HFFc6 (cell line): ENCODE results near the gene GRIN2A. TPM values are rescaled to one million over a fixed set of nuclear protein-coding genes. Genes with fewer than 3 reads are reported as not detected.

Experiments
- DNase-seq: peaks from one replicate; pipeline ENCODE4 v3.0.0-alpha.2; 2018
- H3K27ac Mint-ChIP-seq: 2 replicates; pipeline ENCODE4 v1.8.0; 2020; ENCODE audit warnings: mild to moderate bottlenecking, mixed read lengths
- H3K27me3 Mint-ChIP-seq: 2 replicates; pipeline ENCODE4 v1.8.0; 2021; ENCODE audit warnings: mild to moderate bottlenecking, moderate library complexity, mixed read lengths; ENCODE audit not compliant: insufficient read depth
- H3K36me3 Mint-ChIP-seq: 2 replicates; pipeline ENCODE4 v1.8.0; 2021; ENCODE audit warnings: low read depth, mixed read lengths
- H3K4me1 Mint-ChIP-seq: 2 replicates; pipeline ENCODE4 v1.8.0; 2020; ENCODE audit warnings: low read depth, mixed read lengths
- H3K4me3 Mint-ChIP-seq: 2 replicates; pipeline ENCODE4 v1.8.0; 2020; ENCODE audit warnings: mild to moderate bottlenecking, moderate library complexity, mixed read lengths
- H3K9me3 Mint-ChIP-seq: 2 replicates; pipeline ENCODE4 v1.8.0; 2020; ENCODE audit warnings: mild to moderate bottlenecking, mixed read lengths
- CTCF ChIP-seq: fragments of 200-600 bp; sonication (generic); IDR thresholded peaks from 2 replicates; pipeline ENCODE4 v1.5.0; 2021; ENCODE audit warnings: antibody characterized with exemption, mild to moderate bottlenecking
- total RNA-seq, 6 experiments: library from RNA; stranded (reverse); fragmentation: NEBNext Ultra II Directional; extraction: Animal tissue kit (Norgen Biotek cat#: 25700); gene quantifications; 2 replicates in 1 of 6; 3 replicates in 5 of 6; pipeline ENCODE4 v1.2.3, GENCODE V29; 2021

Gene GRIN2A
- total RNA-seq, 6 experiments from 2014 or later, result 0.02 to 0.18 (median 0.08) TPM; not detected in 1

- Mint-ChIP-seq H3K4me3 (no peak overlapping the region), H3K9me3 (peaks cover 22% of the 10 kb centered on the region), H3K4me1 (no peaks in the 10 kb centered on the region), H3K27ac (no peak overlapping the region), H3K36me3 (no peaks in the 10 kb centered on the region; the same call in 1 of the 2 replicates), H3K27me3 (no peaks in the 10 kb centered on the region)
- no peak for TF ChIP-seq CTCF
- DNase-seq, result no peak
Measured at GRCh38 chr16:9826656-9827055, 355.6 kb downstream of the GRIN2A start.

GRCh38 chr16:9824200-9825068, 357.8 kb downstream of the GRIN2A start:
- Mint-ChIP-seq H3K36me3 (no peaks in the 10 kb centered on the region; the same call in 1 of the 2 replicates), H3K27ac (no peak overlapping the region), H3K9me3 (peaks cover 22% of the 10 kb centered on the region), H3K4me3 (no peak overlapping the region), H3K27me3 (no peaks in the 10 kb centered on the region), H3K4me1 (no peaks in the 10 kb centered on the region)
- no peak for DNase-seq
- TF ChIP-seq CTCF, result no peak

- H3K27me3 Mint-ChIP-seq, result no peaks in the 10 kb centered on the region
Measured at GRCh38 chr16:9823510-9823909, 358.7 kb downstream of the GRIN2A start.

GRCh38 chr16:9821970-9822369, 360.3 kb downstream of the GRIN2A start:
- no peaks in the 10 kb centered on the region for H3K27me3 Mint-ChIP-seq

More at GRCh38 chr16:9823510-9823909, 358.7 kb downstream of the GRIN2A start:
- Mint-ChIP-seq H3K27ac (no peak overlapping the region), H3K36me3 (no peaks in the 10 kb centered on the region; the same call in 1 of the 2 replicates), H3K4me3 (no peak overlapping the region), H3K4me1 (no peaks in the 10 kb centered on the region), H3K9me3 (peaks cover 22% of the 10 kb centered on the region)
- no peak for TF ChIP-seq CTCF
- DNase-seq, result no peak

GRCh38 chr16:9821331-9821730, 360.9 kb downstream of the GRIN2A start:
- Mint-ChIP-seq H3K27ac (no peak overlapping the region), H3K27me3 (peaks cover 2% of the 10 kb centered on the region; the same call in 1 of the 2 replicates)

More at GRCh38 chr16:9821970-9822369, 360.3 kb downstream of the GRIN2A start:
- no peaks in the 10 kb centered on the region for H3K4me1 Mint-ChIP-seq
- H3K4me3 Mint-ChIP-seq, result no peak overlapping the region
- H3K27ac Mint-ChIP-seq, result no peak overlapping the region
- TF ChIP-seq CTCF, result no peak
- no peak for DNase-seq
- H3K9me3 Mint-ChIP-seq, result peaks cover 21% of the 10 kb centered on the region
- no peaks in the 10 kb centered on the region; the same call in 1 of the 2 replicates for H3K36me3 Mint-ChIP-seq

More at GRCh38 chr16:9821331-9821730, 360.9 kb downstream of the GRIN2A start:
- no peak for TF ChIP-seq CTCF
- Mint-ChIP-seq H3K9me3 (peaks cover 16% of the 10 kb centered on the region), H3K36me3 (no peaks in the 10 kb centered on the region; the same call in 1 of the 2 replicates), H3K4me3 (no peak overlapping the region), H3K4me1 (no peaks in the 10 kb centered on the region)
- no peak for DNase-seq
